ENCODE results near the gene KRTAP25-1.

KRTAP25-1 gene

GRCh38 chr21:30315701-30316100 lies 26.4 kb upstream of the KRTAP25-1 start:
- H4K20me1 ChIP-seq (ENCODE audit: insufficient read depth, low read length), result no peaks in the 10 kb centered on the region
- no peak overlapping the region for H3K4me2 ChIP-seq (ENCODE audit: insufficient read depth, low read length)
- no peaks in the 10 kb centered on the region for H3K4me1 ChIP-seq (ENCODE audit: insufficient read depth, low read length)
- no peaks in the 10 kb centered on the region for H3K27me3 ChIP-seq (ENCODE audit: insufficient read depth, low read length, poor library complexity)
- H3K9ac ChIP-seq (ENCODE audit: low read depth, low read length), result no peak overlapping the region
- DNase-seq (no peak), ATAC-seq (ENCODE audit: insufficient read depth, low read depth) (no peak)
- no peak overlapping the region for H2AFZ ChIP-seq (ENCODE audit: low read depth, low read length)
- H3K36me3 ChIP-seq (ENCODE audit: insufficient read depth, low read length), result no peaks in the 10 kb centered on the region
- TF ChIP-seq, protein P1, sequence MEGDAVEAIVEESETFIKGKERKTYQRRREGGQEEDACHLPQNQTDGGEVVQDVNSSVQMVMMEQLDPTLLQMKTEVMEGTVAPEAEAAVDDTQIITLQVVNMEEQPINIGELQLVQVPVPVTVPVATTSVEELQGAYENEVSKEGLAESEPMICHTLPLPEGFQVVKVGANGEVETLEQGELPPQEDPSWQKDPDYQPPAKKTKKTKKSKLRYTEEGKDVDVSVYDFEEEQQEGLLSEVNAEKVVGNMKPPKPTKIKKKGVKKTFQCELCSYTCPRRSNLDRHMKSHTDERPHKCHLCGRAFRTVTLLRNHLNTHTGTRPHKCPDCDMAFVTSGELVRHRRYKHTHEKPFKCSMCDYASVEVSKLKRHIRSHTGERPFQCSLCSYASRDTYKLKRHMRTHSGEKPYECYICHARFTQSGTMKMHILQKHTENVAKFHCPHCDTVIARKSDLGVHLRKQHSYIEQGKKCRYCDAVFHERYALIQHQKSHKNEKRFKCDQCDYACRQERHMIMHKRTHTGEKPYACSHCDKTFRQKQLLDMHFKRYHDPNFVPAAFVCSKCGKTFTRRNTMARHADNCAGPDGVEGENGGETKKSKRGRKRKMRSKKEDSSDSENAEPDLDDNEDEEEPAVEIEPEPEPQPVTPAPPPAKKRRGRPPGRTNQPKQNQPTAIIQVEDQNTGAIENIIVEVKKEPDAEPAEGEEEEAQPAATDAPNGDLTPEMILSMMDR (IDR thresholded peaks at IDR 0.05; ENCODE audit: borderline replicate concordance, extremely low read depth, low read length, poor library complexity, severe bottlenecking), result no peak
- no peak for TF ChIP-seq EZH2 (IDR thresholded peaks at IDR 0.05; ENCODE audit: borderline replicate concordance, low read depth, low read length, severe bottlenecking)
- H3K9me3 ChIP-seq (ENCODE audit: insufficient read depth, low read length, severe bottlenecking), result no peaks in the 10 kb centered on the region
- no peak overlapping the region for H3K27ac ChIP-seq (ENCODE audit: low read length)
- no peak overlapping the region for H3K4me3 ChIP-seq (ENCODE audit: low read depth in 1 of 2, low read length in 2 of 2)
- H3K79me2 ChIP-seq (ENCODE audit: insufficient read depth, low read length), result no peaks in the 10 kb centered on the region

DNA sequence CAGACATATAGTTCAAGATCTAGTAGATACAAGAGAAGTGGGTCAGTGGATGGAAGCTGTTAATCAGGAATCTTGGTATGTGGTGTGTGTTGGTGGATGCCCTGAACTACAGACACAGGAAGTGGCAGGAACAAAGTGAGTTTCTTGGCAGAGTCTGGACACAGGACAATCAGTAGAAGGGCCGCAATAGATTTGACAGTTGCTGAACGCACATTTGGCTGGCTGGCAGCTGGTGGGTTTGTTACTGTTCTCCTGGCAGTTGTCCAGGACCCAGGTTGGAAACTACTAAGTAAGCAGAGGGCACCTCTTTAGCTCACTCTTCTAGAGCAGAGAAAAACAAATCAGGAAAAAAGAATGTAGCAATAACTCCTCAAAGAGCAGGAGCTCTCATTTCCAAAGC lies 17.6 kb upstream of the KRTAP25-1 start:
- Histone ChIP-seq H3K79me2 (ENCODE audit: insufficient read depth, low read length) (no peaks in the 10 kb centered on the region), H3K36me3 (ENCODE audit: insufficient read depth, low read length) (no peaks in the 10 kb centered on the region), H4K20me1 (ENCODE audit: insufficient read depth, low read length) (no peaks in the 10 kb centered on the region), H3K4me3 (ENCODE audit: low read depth in 1 of 2, low read length in 2 of 2) (no peak overlapping the region), H3K4me1 (ENCODE audit: insufficient read depth, low read length) (no peaks in the 10 kb centered on the region), H3K27ac (ENCODE audit: low read length) (no peak overlapping the region), H2AFZ (ENCODE audit: low read depth, low read length) (no peak overlapping the region), H3K9ac (ENCODE audit: low read depth, low read length) (no peak overlapping the region), H3K27me3 (ENCODE audit: insufficient read depth, low read length, poor library complexity) (no peaks in the 10 kb centered on the region), H3K4me2 (ENCODE audit: insufficient read depth, low read length) (no peak overlapping the region), H3K9me3 (ENCODE audit: insufficient read depth, low read length, severe bottlenecking) (no peaks in the 10 kb centered on the region)
- DNase-seq (no peak), ATAC-seq (ENCODE audit: insufficient read depth, low read depth) (no peak)
- no peak for TF ChIP-seq EZH2 (IDR thresholded peaks at IDR 0.05; ENCODE audit: borderline replicate concordance, low read depth, low read length, severe bottlenecking)
- TF ChIP-seq, protein P1 (IDR thresholded peaks at IDR 0.05; ENCODE audit: borderline replicate concordance, extremely low read depth, low read length, poor library complexity, severe bottlenecking), result no peak

GRCh38 chr21:30305136-30305535 lies 15.8 kb upstream of the KRTAP25-1 start:
- ATAC-seq (ENCODE audit: insufficient read depth, low read depth) (no peak), DNase-seq (no peak)
- no peak overlapping the region for H3K27ac ChIP-seq (ENCODE audit: low read length)
- no peaks in the 10 kb centered on the region for H3K4me1 ChIP-seq (ENCODE audit: insufficient read depth, low read length)
- no peaks in the 10 kb centered on the region for H3K27me3 ChIP-seq (ENCODE audit: insufficient read depth, low read length, poor library complexity)
- H3K4me3 ChIP-seq (ENCODE audit: low read depth in 1 of 2, low read length in 2 of 2), result no peak overlapping the region
- H4K20me1 ChIP-seq (ENCODE audit: insufficient read depth, low read length), result no peaks in the 10 kb centered on the region
- H3K36me3 ChIP-seq (ENCODE audit: insufficient read depth, low read length), result no peaks in the 10 kb centered on the region
- H3K9ac ChIP-seq (ENCODE audit: low read depth, low read length), result no peak overlapping the region
- no peak overlapping the region for H3K4me2 ChIP-seq (ENCODE audit: insufficient read depth, low read length)
- H2AFZ ChIP-seq (ENCODE audit: low read depth, low read length), result no peak overlapping the region
- TF ChIP-seq, protein P1 (IDR thresholded peaks at IDR 0.05; ENCODE audit: borderline replicate concordance, extremely low read depth, low read length, poor library complexity, severe bottlenecking), result no peak
- no peak for TF ChIP-seq EZH2 (IDR thresholded peaks at IDR 0.05; ENCODE audit: borderline replicate concordance, low read depth, low read length, severe bottlenecking)
- no peaks in the 10 kb centered on the region for H3K9me3 ChIP-seq (ENCODE audit: insufficient read depth, low read length, severe bottlenecking)
- no peaks in the 10 kb centered on the region for H3K79me2 ChIP-seq (ENCODE audit: insufficient read depth, low read length)

DNA sequence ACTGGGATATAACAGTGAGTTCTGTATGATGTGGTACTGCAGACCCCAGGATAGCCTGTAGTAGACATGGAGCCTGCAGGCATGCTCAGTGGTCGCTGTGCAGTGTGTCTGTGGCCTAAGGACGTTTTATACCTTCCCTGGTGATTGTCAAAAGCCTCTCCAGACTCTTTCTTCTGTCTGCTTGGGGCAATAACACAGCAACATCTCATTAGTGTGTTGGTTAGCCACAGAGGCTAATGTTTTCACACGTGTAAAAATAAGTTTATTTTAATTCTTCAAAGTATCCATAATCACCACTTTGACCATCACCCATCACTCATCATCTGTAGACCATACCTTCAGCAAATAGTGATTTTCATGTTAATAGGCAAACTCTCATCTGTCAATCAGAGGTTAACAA lies 6.5 kb downstream of the KRTAP25-1 start, which contains the start of gene KRTAP24-1:
TSS of gene KRTAP24-1 (minus strand) at position 101 of the 400 bp plus-strand sequence. CDS start at position 83, 18 bp downstream.
- no peak within 1 kb of the TSS for H2AFZ ChIP-seq (ENCODE audit: low read depth, low read length)
- ATAC-seq (ENCODE audit: insufficient read depth, low read depth) (no peak), DNase-seq (no peak)
- H3K9me3 ChIP-seq (ENCODE audit: insufficient read depth, low read length, severe bottlenecking), result no peaks in the 10 kb centered on the region
- no peaks in the 10 kb centered on the region for H3K79me2 ChIP-seq (ENCODE audit: insufficient read depth, low read length)
- H3K4me1 ChIP-seq (ENCODE audit: insufficient read depth, low read length), result no peaks in the 10 kb centered on the region
- TF ChIP-seq, protein P1 (IDR thresholded peaks at IDR 0.05; ENCODE audit: borderline replicate concordance, extremely low read depth, low read length, poor library complexity, severe bottlenecking), result no peak
- no peak for TF ChIP-seq EZH2 (IDR thresholded peaks at IDR 0.05; ENCODE audit: borderline replicate concordance, low read depth, low read length, severe bottlenecking)
- H3K27ac ChIP-seq (ENCODE audit: low read length), result no peak within 1 kb of the TSS
- H3K9ac ChIP-seq (ENCODE audit: low read depth, low read length), result no peak within 1 kb of the TSS
- no peaks in the 10 kb centered on the region for H4K20me1 ChIP-seq (ENCODE audit: insufficient read depth, low read length)
- no peak within 1 kb of the TSS for H3K4me2 ChIP-seq (ENCODE audit: insufficient read depth, low read length)
- H3K36me3 ChIP-seq (ENCODE audit: insufficient read depth, low read length), result no peaks in the 10 kb centered on the region
- no peak within 1 kb of the TSS for H3K4me3 ChIP-seq (ENCODE audit: low read depth in 1 of 2, low read length in 2 of 2)
- no peaks in the 10 kb centered on the region for H3K27me3 ChIP-seq (ENCODE audit: insufficient read depth, low read length, poor library complexity)

Data from DND-41 (cell line).